ENCODE data around the gene MYL11. TPM values are rescaled to one million over a fixed set of nuclear protein-coding genes. Genes with fewer than 3 reads are reported as not detected.
"Not testable (repeated sequence)": the region's sequence is repeated elsewhere in the genome, so short reads cannot be mapped to it uniquely, and the experiment has no call there.

Gene MYL11
- total RNA-seq, 1 donor = not detected

DNA sequence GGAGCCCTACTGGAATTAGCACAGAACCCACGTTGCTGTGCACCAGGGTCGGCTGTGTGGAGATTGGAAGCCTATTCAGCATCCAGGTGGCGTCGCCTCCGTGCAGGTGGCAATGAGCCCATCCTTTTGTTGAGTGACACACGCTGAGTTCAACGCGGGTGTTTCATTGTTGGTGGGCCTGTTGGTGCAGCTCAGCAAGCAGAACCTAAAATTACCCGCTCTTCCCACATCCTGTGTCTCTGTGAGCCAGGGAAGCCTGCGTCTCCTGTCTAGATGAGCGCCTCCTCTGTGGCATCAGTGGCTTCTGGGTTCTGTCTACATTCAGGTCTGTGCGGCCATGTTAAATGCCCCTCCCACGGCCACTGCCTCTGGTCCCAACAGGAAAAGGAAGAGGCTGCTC lies 34.0 kb upstream of the MYL11 start:
- Histone ChIP-seq H4K20me1 (ENCODE audit: insufficient read depth, low read length) (no peaks in the 10 kb centered on the region), H3K27ac (ENCODE audit: low read depth, low read length) (no peak overlapping the region), H3K4me2 (ENCODE audit: insufficient read depth, low read length) (no peak overlapping the region), H3K27me3 (ENCODE audit: insufficient read depth, low read length) (no peaks in the 10 kb centered on the region), H3K4me1 (ENCODE audit: insufficient read depth, low read length) (no peaks in the 10 kb centered on the region), H2AFZ (ENCODE audit: low read length) (peak overlapping the region; percentile 41), H3K9me3 (ENCODE audit: low read depth, low read length) (no peaks in the 10 kb centered on the region), H3K79me2 (ENCODE audit: insufficient read depth, low read length) (no peaks in the 10 kb centered on the region), H3K36me3 (ENCODE audit: insufficient read depth, low read length) (no peaks in the 10 kb centered on the region), H3K4me3 (ENCODE audit: insufficient read depth, low read length) (no peak overlapping the region)
- DNase-seq (ENCODE audit: insufficient read length, low spot score, missing footprints) = no peak
- TF ChIP-seq, protein P1, sequence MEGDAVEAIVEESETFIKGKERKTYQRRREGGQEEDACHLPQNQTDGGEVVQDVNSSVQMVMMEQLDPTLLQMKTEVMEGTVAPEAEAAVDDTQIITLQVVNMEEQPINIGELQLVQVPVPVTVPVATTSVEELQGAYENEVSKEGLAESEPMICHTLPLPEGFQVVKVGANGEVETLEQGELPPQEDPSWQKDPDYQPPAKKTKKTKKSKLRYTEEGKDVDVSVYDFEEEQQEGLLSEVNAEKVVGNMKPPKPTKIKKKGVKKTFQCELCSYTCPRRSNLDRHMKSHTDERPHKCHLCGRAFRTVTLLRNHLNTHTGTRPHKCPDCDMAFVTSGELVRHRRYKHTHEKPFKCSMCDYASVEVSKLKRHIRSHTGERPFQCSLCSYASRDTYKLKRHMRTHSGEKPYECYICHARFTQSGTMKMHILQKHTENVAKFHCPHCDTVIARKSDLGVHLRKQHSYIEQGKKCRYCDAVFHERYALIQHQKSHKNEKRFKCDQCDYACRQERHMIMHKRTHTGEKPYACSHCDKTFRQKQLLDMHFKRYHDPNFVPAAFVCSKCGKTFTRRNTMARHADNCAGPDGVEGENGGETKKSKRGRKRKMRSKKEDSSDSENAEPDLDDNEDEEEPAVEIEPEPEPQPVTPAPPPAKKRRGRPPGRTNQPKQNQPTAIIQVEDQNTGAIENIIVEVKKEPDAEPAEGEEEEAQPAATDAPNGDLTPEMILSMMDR (IDR thresholded peaks at IDR 0.05; ENCODE audit: extremely low read depth, low read depth, low read length) = no peak

- H3K36me3 ChIP-seq (ENCODE audit: insufficient read depth, low read length); H3K4me1 ChIP-seq (ENCODE audit: insufficient read depth, low read length); H3K27me3 ChIP-seq (ENCODE audit: insufficient read depth, low read length); H3K4me2 ChIP-seq (ENCODE audit: insufficient read depth, low read length); H3K79me2 ChIP-seq (ENCODE audit: insufficient read depth, low read length); H2AFZ ChIP-seq (ENCODE audit: low read length); H3K27ac ChIP-seq (ENCODE audit: low read depth, low read length); DNase-seq (ENCODE audit: insufficient read length, low spot score, missing footprints); H3K4me3 ChIP-seq (ENCODE audit: insufficient read depth, low read length); H3K9me3 ChIP-seq (ENCODE audit: low read depth, low read length); H4K20me1 ChIP-seq (ENCODE audit: insufficient read depth, low read length): not testable (repeated sequence)
- TF ChIP-seq, protein P1 (IDR thresholded peaks at IDR 0.05; ENCODE audit: extremely low read depth, low read depth, low read length) = peak; percentile 18
These were observed 32.6 kb upstream of the MYL11 start for GRCh38 chr16:30341971-30342370.

- no peaks in the 10 kb centered on the region for H3K79me2 ChIP-seq (ENCODE audit: insufficient read depth, low read length)
- DNase-seq (ENCODE audit: insufficient read length, low spot score, missing footprints) = peak; percentile 26
- TF ChIP-seq, protein P1 (IDR thresholded peaks at IDR 0.05; ENCODE audit: extremely low read depth, low read depth, low read length) = no peak
- no peak overlapping the region for H2AFZ ChIP-seq (ENCODE audit: low read length)
- H3K4me1 ChIP-seq (ENCODE audit: insufficient read depth, low read length) = no peaks in the 10 kb centered on the region
- H3K36me3 ChIP-seq (ENCODE audit: insufficient read depth, low read length) = no peaks in the 10 kb centered on the region
- no peaks in the 10 kb centered on the region for H4K20me1 ChIP-seq (ENCODE audit: insufficient read depth, low read length)
- H3K9me3 ChIP-seq (ENCODE audit: low read depth, low read length) = no peaks in the 10 kb centered on the region
- no peaks in the 10 kb centered on the region for H3K27me3 ChIP-seq (ENCODE audit: insufficient read depth, low read length)
- no peak overlapping the region for H3K4me3 ChIP-seq (ENCODE audit: insufficient read depth, low read length)
- H3K4me2 ChIP-seq (ENCODE audit: insufficient read depth, low read length) = no peak overlapping the region
- no peak overlapping the region for H3K27ac ChIP-seq (ENCODE audit: low read depth, low read length)
These were observed 31.7 kb upstream of the MYL11 start for GRCh38 chr16:30342751-30343490.

GRCh38 chr16:30343491-30343820 lies 31.1 kb upstream of the MYL11 start:
- not testable (repeated sequence) for H3K4me2 ChIP-seq (ENCODE audit: insufficient read depth, low read length); H3K4me3 ChIP-seq (ENCODE audit: insufficient read depth, low read length); H4K20me1 ChIP-seq (ENCODE audit: insufficient read depth, low read length); H3K4me1 ChIP-seq (ENCODE audit: insufficient read depth, low read length); H2AFZ ChIP-seq (ENCODE audit: low read length); DNase-seq (ENCODE audit: insufficient read length, low spot score, missing footprints); H3K27me3 ChIP-seq (ENCODE audit: insufficient read depth, low read length); H3K27ac ChIP-seq (ENCODE audit: low read depth, low read length); H3K79me2 ChIP-seq (ENCODE audit: insufficient read depth, low read length); H3K36me3 ChIP-seq (ENCODE audit: insufficient read depth, low read length); H3K9me3 ChIP-seq (ENCODE audit: low read depth, low read length)
